HEK293 (cell line): ENCODE results near the gene SERTAD1.

Source experiments
- CTCF ChIP-seq: fragments of 450-650 bp; formaldehyde crosslinking; IDR thresholded peaks from 2 replicates; pipeline ENCODE4 v1.5.1; 2016; ENCODE audit warnings: missing biosample characterization, missing genetic modification characterization
- EGR2 ChIP-seq: fragments of 450-650 bp; formaldehyde crosslinking; IDR thresholded peaks from 2 replicates; pipeline ENCODE4 v1.5.1; 2016; ENCODE audit warnings: low read depth, missing biosample characterization, missing genetic modification characterization
- KLF1 ChIP-seq: fragments of 450-650 bp; formaldehyde crosslinking; IDR thresholded peaks from 2 replicates; pipeline ENCODE4 v1.5.1; 2016; ENCODE audit warnings: missing biosample characterization, missing genetic modification characterization
- PRDM4 ChIP-seq: fragments of 450-650 bp; formaldehyde crosslinking; IDR thresholded peaks from 2 replicates; pipeline ENCODE4 v1.5.1; 2017; ENCODE audit warnings: missing biosample characterization, missing genetic modification characterization
- PRDM6 ChIP-seq: fragments of 450-650 bp; formaldehyde crosslinking; IDR thresholded peaks from 2 replicates; pipeline ENCODE4 v1.5.1; 2017; ENCODE audit warnings: missing biosample characterization, missing genetic modification characterization
- TCF7L2 ChIP-seq: IDR thresholded peaks from 2 replicates; pipeline ENCODE4 v1.6.1; 2011; ENCODE audit warnings: low read depth, mild to moderate bottlenecking, inconsistent platforms, low read length, moderate library complexity, borderline replicate concordance
- ZBTB8A ChIP-seq: fragments of 450-650 bp; formaldehyde crosslinking; IDR thresholded peaks from 2 replicates; pipeline ENCODE4 v1.5.1; 2016; ENCODE audit warnings: missing biosample characterization, missing genetic modification characterization
- ZNF174 ChIP-seq: fragments of 450-650 bp; formaldehyde crosslinking; IDR thresholded peaks from 2 replicates; pipeline ENCODE4 v1.5.0; 2017; ENCODE audit warnings: missing biosample characterization, mild to moderate bottlenecking, missing genetic modification characterization
- ZNF221 ChIP-seq: fragments of 450-650 bp; formaldehyde crosslinking; IDR thresholded peaks from 2 replicates; pipeline ENCODE4 v1.5.1; 2017; ENCODE audit warnings: missing biosample characterization, missing genetic modification characterization, borderline replicate concordance
- ZNF501 ChIP-seq: fragments of 450-650 bp; formaldehyde crosslinking; IDR thresholded peaks from 2 replicates; pipeline ENCODE4 v1.5.1; 2016; ENCODE audit warnings: missing biosample characterization, missing genetic modification characterization
- ZNF624 ChIP-seq: fragments of 450-650 bp; formaldehyde crosslinking; IDR thresholded peaks from 2 replicates; pipeline ENCODE4 v1.5.1; 2017; ENCODE audit warnings: missing biosample characterization, missing genetic modification characterization

GRCh38 chr19:40444000-40444824 is 18.4 kb upstream of the SERTAD1 start, which contains the start of gene SERTAD3:
- TF ChIP-seq EGR2 (tag by site-specific recombination) (peak; percentile 90), ZNF624 (no peak), KLF1 (tag by site-specific recombination) (peak; percentile 100), CTCF (tag by site-specific recombination) (no peak), ZNF174 (tag by site-specific recombination) (no peak), PRDM4 (peak; percentile 58; the same call in 1 of the 2 replicates), TCF7L2 (no peak), PRDM6 (tag by site-specific recombination) (no peak), ZNF501 (tag by site-specific recombination) (no peak; the same call in none of the 2 replicates), ZNF221 (tag by site-specific recombination) (0 out of 2 replicates have a peak, but pooled peaks have one; percentile 70), ZBTB8A (peak; percentile 77; the same call in 1 of the 2 replicates)
